GM18861 (cell line): ENCODE data around the gene GDF7.

Experiments
- ATAC-seq: cut with Tn5 transposase; IDR thresholded peaks from one replicate; pipeline ENCODE4 v1.9.1; 2021; ENCODE audit not compliant: unreplicated experiment

Gene GDF7

DNA sequence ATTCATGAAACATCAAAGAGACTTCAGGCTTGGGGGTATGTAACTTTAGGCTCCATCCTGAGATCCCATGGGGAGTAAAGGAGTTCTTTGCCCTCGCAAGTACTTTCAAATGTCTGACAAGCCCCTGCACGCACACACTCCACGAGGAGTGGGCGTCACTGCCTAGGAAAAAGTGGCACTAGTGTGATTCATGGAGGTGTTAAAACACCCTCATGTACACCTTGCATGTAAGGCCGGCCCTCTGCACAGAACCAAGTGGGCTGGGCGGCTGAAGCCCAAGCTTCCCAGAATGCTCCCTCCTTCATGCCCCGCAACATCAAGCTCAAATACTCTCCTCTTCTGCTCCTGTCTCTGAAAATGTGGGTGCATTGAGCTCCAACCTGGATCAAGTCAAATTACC is 23.9 kb upstream of the GDF7 start:
- no peak for ATAC-seq

DNA sequence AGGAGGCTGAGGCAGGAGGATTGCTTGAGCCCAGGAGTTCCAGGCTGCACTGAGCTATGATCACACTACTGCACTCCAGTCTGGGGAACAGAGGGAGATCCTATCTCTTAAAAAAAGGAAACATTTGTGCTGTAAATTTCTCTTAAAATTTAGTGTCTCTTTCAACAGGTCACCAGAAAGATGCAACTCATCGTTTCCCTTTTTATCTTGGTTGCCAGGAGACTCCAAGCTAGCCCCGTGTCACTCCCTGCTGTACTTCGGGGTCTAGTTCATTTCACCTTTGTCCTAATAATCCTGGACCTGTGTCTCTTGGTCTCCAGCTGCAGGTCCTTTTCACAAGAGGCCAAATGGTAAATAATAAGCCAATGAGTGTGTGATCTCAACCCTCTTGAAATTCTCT is 23.1 kb upstream of the GDF7 start:
- ATAC-seq = no peak

DNA sequence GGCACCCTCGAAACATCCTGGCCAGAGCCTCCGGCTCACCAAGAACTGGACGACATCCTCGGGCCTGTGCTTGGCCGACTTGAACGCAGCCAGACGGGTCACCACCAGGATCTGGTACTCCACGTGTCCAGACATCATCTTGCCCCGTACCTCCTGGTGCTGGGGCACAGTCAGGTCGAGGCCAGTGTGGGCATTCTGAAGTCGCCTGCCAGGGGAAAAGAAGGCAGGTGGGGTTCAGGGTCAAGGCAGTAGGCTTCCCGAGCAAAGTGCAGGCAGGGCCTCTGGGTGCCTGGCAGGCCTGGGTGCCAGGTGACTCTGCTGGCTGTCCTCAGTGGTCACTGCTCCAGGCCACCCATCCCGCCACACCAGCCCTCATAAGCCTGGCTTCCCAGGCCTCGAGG is 21.6 kb upstream of the GDF7 start:
- no peak for ATAC-seq

DNA sequence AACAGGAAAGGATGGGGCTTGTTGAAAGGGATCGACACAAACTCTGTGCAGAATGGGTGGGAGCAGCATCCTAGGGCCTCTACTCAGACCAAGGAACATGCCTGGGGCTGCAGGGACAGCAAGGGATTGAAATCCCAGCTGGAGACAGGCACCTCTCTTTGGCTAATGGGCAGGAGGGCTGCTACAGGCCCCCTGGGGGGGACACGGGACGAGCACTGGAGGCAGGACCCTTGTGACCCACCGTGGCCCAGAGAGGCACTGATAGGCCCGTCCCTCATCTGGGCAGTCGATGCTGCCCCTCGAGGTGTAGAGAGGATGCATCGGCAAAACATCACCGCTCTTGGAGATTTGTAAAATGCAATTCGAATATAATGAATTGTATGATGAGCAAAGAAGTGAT is 21.2 kb upstream of the GDF7 start:
- no peak for ATAC-seq

- ATAC-seq = no peak
These were observed 20.5 kb upstream of the GDF7 start for GRCh38 chr2:20646446-20646845.

GRCh38 chr2:20647211-20647610 is 19.7 kb upstream of the GDF7 start:
- ATAC-seq = no peak

DNA sequence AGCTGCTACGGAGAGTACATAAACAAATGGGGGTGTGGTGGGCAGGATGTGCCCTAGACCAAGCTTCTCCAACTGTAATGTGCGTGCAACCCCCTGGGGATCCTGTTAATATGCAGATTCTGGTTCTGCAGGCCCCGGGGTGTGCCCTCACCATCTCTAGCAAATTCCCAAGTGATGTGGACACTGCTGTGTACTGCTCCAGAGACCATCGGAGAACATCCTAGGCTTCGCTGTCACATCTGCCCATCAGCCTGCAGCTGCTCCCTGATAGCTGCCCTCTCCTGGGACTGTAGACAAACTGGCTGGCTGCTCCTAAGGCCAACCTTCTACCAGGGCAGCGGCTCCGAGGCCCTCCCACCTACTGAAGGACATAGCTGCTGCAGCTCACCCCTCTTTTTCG is 19.2 kb upstream of the GDF7 start:
- ATAC-seq = no peak

GRCh38 chr2:20648206-20648605 is 18.7 kb upstream of the GDF7 start:
- no peak for ATAC-seq

GRCh38 chr2:20648831-20649230 is 18.1 kb upstream of the GDF7 start:
- ATAC-seq = no peak

DNA sequence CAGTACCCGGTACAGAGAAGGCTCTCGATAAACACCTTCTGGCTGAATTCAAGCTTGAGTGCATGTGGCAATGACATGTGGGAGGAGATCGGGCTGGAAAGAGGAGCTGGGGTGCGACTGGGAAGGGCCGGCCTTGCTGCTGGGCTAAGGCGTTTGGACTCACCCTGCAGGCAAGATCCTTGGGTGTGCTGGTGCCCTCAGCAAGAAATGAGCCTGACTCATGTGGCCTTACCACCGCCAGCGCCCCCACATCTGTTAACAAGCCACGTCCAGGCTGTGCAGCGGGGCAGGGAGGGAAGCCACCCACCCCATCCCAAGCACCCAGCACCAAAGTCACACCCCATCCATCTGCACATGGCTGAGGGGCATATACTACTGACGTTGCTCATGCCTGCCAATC is 17.4 kb upstream of the GDF7 start:
- ATAC-seq = no peak

DNA sequence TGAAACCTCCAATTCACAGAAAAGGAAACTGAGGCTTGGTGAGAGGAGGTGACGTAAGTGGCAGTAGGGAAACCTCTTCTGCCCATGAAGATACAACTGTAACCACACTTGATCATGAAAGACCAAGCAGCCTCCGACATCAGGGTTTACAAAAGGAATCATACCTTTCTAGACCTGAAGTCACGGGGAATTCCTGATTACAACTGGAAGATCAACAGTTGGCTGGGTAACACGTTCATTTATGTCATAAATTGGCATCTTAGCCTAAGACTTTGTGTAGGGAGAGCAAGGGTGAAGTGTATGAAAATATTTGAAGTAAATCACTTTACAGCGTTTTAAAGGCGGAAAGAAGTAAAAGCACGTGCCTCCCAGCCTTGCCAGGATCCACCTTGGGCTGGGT is 17.0 kb upstream of the GDF7 start:
- ATAC-seq = no peak

GRCh38 chr2:20650393-20650876 is 16.5 kb upstream of the GDF7 start:
- ATAC-seq = peak; percentile 4

DNA sequence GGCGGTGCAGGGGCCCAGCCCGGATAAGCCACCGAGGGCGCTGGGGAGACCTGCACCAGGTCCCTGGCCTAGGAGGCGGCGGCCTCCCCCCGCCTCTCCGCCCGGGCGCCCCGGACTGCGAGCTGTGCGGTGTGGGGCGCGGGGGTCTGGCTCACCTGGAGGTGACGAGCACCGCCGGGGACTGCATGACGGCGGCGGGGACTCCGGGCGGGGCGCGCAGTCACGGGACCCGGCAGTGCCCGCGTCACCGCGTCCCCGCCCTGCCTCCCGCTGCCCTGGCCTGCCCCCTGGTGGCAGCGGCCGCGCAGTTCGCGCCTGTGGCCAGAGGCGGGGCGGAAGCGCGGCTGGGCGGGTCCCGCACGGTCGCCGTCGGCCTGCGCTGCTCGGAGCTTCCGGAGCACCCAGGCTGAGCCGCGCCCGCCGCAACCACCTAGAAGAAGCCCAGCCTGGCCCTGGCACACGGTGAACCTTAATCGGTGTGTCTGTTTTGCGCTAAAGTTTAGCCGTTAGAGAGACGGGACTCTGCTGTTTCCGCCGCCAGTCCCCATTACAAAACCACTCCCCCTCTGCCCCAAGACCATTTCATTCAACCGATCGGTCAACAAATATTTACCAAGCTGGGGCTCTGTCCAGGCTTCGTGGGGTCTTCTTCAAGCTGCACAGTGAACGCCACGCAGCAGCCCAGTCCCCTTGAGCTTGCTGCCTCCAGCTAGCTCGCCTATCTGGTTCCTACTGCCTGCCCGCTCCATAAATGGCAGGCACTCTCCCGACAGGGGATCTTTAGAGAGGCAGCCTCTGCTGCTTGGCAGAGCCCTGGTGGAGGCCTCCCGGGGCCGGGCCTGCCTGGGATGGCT is 15.8 kb upstream of the GDF7 start, which contains the start of gene HS1BP3:
TSS of gene HS1BP3 (minus strand) at position 222 of the 854 bp plus-strand sequence. CDS start at position 187, 35 bp downstream.
- peak; percentile 95 for ATAC-seq

- no peak for ATAC-seq
These were observed 15.2 kb upstream of the GDF7 start for GRCh38 chr2:20651731-20652099.

DNA sequence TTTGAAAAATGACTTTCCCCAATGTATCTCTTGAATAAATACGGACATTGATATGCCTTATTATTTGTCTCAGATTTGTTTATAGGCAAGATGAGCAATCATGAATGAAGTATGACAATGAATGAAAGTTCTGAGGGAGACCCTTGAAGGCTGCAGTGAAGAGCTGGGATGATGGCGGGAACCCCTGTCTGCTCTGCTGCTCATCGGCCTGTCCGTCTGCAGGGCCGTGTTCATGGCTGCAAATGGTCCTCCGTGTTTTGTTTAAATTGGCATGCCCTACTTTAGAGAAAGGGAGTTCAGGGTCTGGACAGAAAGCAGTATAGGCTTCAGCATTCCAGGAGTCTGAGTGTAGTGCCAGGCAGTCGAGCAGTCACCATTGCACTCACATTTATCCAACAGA is 14.8 kb upstream of the GDF7 start:
- no peak for ATAC-seq

GRCh38 chr2:20652673-20653575 is 14.0 kb upstream of the GDF7 start:
- no peak for ATAC-seq

DNA sequence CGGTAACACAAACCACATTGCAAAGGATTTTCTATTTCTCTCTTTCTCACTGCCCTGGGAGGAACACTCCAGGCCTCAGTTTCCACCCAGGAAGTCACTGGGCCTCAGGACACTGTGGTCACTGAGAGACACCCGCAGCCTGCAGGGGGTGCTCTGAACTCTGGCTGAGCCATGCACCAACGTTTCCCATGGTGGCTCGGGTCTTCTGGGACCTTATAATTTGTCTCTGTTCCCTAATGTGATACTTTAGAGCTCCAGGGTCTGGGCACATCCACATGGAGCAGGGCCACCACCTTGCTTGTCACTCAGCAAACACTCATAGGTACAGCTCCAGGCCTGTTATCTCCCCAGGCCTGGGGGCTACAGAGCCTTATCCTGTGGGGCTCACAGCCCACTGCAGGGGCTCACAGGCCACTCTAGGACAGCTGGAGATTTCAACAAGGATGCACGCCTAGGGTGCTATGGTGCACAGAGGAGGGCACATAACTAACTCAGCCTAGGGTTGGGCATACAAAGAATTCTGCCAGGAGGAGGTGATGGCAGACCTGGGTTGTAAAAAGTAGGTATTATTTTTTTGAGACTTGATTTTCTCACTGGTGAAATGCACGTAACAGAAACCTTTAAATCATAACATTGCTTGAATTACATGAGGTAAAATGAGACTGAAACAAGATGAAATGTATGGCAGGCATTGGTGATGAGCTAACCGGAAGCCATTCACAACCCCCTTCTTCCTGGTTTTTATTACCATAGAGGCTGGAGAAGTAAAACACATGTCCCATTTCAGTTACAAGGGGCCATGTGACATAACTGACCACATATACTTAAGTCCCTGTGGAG is 13.0 kb upstream of the GDF7 start:
- ATAC-seq = no peak

GRCh38 chr2:20654535-20654813 is 12.5 kb upstream of the GDF7 start:
- no peak for ATAC-seq

GRCh38 chr2:20656561-20656960 is 10.4 kb upstream of the GDF7 start:
- ATAC-seq = no peak

DNA sequence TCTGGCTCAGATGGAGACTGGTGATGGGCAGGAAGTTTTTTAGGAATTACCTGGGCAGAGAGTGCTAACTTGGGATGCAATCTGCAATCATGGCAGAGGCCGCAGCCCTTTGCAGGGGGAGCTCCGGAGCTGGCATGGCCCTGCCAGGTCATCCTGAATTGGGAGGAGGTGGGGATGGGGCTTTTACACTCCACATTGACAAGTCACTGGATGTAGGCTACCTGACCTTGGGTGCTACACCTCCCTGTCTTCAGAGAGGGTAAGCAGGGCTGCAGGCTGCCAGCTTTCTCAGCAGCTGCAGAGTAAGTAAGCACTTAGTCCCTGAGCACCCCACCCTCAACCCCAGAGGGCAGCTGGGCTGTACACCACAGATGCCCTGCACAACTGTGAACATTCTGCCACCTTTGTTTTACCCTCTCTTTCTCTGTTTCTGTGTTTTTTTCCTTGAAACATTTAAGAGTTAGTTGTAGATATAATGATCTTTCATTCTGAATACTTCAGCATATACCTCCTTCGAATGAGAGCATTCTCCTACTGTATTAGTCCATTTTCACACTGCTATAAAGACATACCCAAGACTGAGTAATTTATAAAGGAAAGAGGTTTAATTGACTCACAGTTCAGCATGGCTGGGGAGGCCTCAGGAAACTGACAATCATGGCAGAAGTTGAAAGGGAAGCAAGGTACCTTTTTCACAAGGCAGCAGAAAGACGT is 9.3 kb upstream of the GDF7 start:
- ATAC-seq = no peak
